HG03565 (cell line): Measurements from ENCODE around the gene OR2A42.
"Not testable (repeated sequence)": the region's sequence is repeated elsewhere in the genome, so short reads cannot be mapped to it uniquely, and the experiment has no call there.

ENCODE experiments used
- ATAC-seq: cut with Tn5 transposase; IDR thresholded peaks from one replicate; pipeline ENCODE4 v1.9.1; 2021; ENCODE audit warnings: mild to moderate bottlenecking, moderate library complexity; ENCODE audit not compliant: unreplicated experiment

The OR2A42 gene

GRCh38 chr7:144226866-144227265, 12.5 kb downstream of the OR2A42 start:
- ATAC-seq = not testable (repeated sequence)

- not testable (repeated sequence) for ATAC-seq
Measured at GRCh38 chr7:144223675-144224074, 15.7 kb downstream of the OR2A42 start.

GRCh38 chr7:144220531-144220930, 18.9 kb downstream of the OR2A42 start:
- ATAC-seq = not testable (repeated sequence)

- ATAC-seq = not testable (repeated sequence)
Measured at GRCh38 chr7:144219149-144219548, 20.3 kb downstream of the OR2A42 start.

- ATAC-seq = not testable (repeated sequence)
Measured at GRCh38 chr7:144218581-144218980, 20.8 kb downstream of the OR2A42 start.

- ATAC-seq = not testable (repeated sequence)
Measured at GRCh38 chr7:144217200-144217599, 22.2 kb downstream of the OR2A42 start.

- ATAC-seq = not testable (repeated sequence)
Measured at GRCh38 chr7:144205306-144205705, 34.1 kb downstream of the OR2A42 start.

GRCh38 chr7:144203086-144203485, 36.3 kb downstream of the OR2A42 start:
- not testable (repeated sequence) for ATAC-seq

- ATAC-seq = peak; percentile 23
Measured at GRCh38 chr7:144201978-144202377, 37.4 kb downstream of the OR2A42 start.

- ATAC-seq = not testable (repeated sequence)
Measured at GRCh38 chr7:144198934-144199333, 40.5 kb downstream of the OR2A42 start.

GRCh38 chr7:144195212-144195872, 44.1 kb downstream of the OR2A42 start, which contains the start of gene ARHGEF35:
TSS of gene ARHGEF35 (minus strand) at chr7:144195833. CDS start at chr7:144188383, 7,450 bp downstream.
- peak; percentile 44 for ATAC-seq

GRCh38 chr7:144194453-144194852, 45.0 kb downstream of the OR2A42 start:
- not testable (repeated sequence) for ATAC-seq

- not testable (repeated sequence) for ATAC-seq
Measured at GRCh38 chr7:144193782-144194181, 45.6 kb downstream of the OR2A42 start.

- not testable (repeated sequence) for ATAC-seq
Measured at GRCh38 chr7:144188578-144189171, 50.7 kb downstream of the OR2A42 start.

GRCh38 chr7:144187848-144188247, 51.6 kb downstream of the OR2A42 start:
- not testable (repeated sequence) for ATAC-seq

GRCh38 chr7:144183166-144183565, 56.2 kb downstream of the OR2A42 start, which contains the start of gene CTAGE4:
TSS of gene CTAGE4 (plus strand) at chr7:144183466. CDS start at chr7:144183504, 38 bp downstream.
- ATAC-seq = not testable (repeated sequence)

GRCh38 chr7:144179165-144179479, 60.3 kb downstream of the OR2A42 start:
- ATAC-seq = not testable (repeated sequence)

- peak; percentile 91 for ATAC-seq
Measured at GRCh38 chr7:144178380-144179164, 60.8 kb downstream of the OR2A42 start.
